Mesenchymal stem cell (in vitro differentiated cells and primary cell): ENCODE results near the gene DMD.

Experiments used
- DNase-seq: peaks from one replicate; pipeline ENCODE4 v3.0.0-alpha.2; 2013
- H2AFZ ChIP-seq: one replicate; pipeline ENCODE4 v1.6.1; 2013; ENCODE audit warnings: low read depth, mild to moderate bottlenecking, control low read depth, inconsistent platforms, low read length, moderate library complexity
- H2AK5ac ChIP-seq: 2 replicates; pipeline ENCODE4 v1.6.1; 2013; ENCODE audit warnings: low read length, moderate library complexity, mild to moderate bottlenecking, inconsistent platforms; ENCODE audit not compliant: severe bottlenecking
- H2BK120ac ChIP-seq: one replicate; pipeline ENCODE4 v1.6.1; 2013; ENCODE audit warnings: low read depth, mild to moderate bottlenecking, inconsistent platforms, low read length, moderate library complexity
- H2BK12ac ChIP-seq, 2 experiments: one replicate each; pipeline ENCODE4 v1.6.1; 2013; ENCODE audit warnings: inconsistent platforms in 2 of 2, low read length in 2 of 2, mild to moderate bottlenecking in 2 of 2, moderate library complexity in 2 of 2, control low read depth in 1 of 2
- H2BK15ac ChIP-seq: one replicate; pipeline ENCODE4 v1.6.1; 2013; ENCODE audit warnings: mild to moderate bottlenecking, low read depth, inconsistent platforms; ENCODE audit not compliant: poor library complexity, severe bottlenecking
- H2BK5ac ChIP-seq: 2 replicates; pipeline ENCODE4 v1.6.1; 2013; ENCODE audit warnings: low read depth, mild to moderate bottlenecking, low read length, control low read depth, inconsistent platforms; ENCODE audit not compliant: poor library complexity, severe bottlenecking
- H3K14ac ChIP-seq, 2 experiments: one replicate each; pipeline ENCODE4 v1.6.1; 2013; ENCODE audit warnings: inconsistent platforms in 2 of 2, low read length in 2 of 2, control low read depth in 1 of 2, mild to moderate bottlenecking in 1 of 2, moderate library complexity in 1 of 2
- H3K18ac ChIP-seq, 2 experiments: one replicate each; pipeline ENCODE4 v1.6.1; 2013; ENCODE audit warnings: inconsistent platforms in 2 of 2, low read length in 2 of 2, control low read depth in 1 of 2, low read depth in 1 of 2, mild to moderate bottlenecking in 1 of 2
- H3K23ac ChIP-seq, 2 experiments: one replicate each; pipeline ENCODE4 v1.6.1; 2013; ENCODE audit warnings: inconsistent platforms in 2 of 2, low read length in 2 of 2, mild to moderate bottlenecking in 2 of 2, moderate library complexity in 2 of 2, control low read depth in 1 of 2
- H3K27ac ChIP-seq: 2 replicates; pipeline ENCODE4 v1.5.1; 2013; ENCODE audit warnings: mild to moderate bottlenecking, moderate library complexity, low read length, control low read depth, inconsistent platforms; ENCODE audit not compliant: poor library complexity, severe bottlenecking
- H3K27me3 ChIP-seq, 2 experiments: 2 replicates each; pipeline versions ENCODE4 v1.6.1 to v1.7.0; 2013; ENCODE audit warnings: low read length in 2 of 2, mild to moderate bottlenecking in 2 of 2, moderate library complexity in 2 of 2, control low read depth in 1 of 2, inconsistent platforms in 1 of 2; ENCODE audit not compliant: control insufficient read depth in 1 of 2, insufficient read depth in 1 of 2
- H3K36me3 ChIP-seq, 2 experiments: 2 replicates each; pipeline versions ENCODE4 v1.6.1 to v1.7.0; 2013; ENCODE audit warnings: low read length in 2 of 2, control low read depth in 1 of 2, inconsistent platforms in 1 of 2, low read depth in 1 of 2, mild to moderate bottlenecking in 1 of 2; ENCODE audit not compliant: insufficient read depth in 2 of 2, control insufficient read depth in 1 of 2
- H3K4ac ChIP-seq, 2 experiments: one replicate each; pipeline ENCODE4 v1.6.1; 2013; ENCODE audit warnings: inconsistent platforms in 2 of 2, low read length in 2 of 2, mild to moderate bottlenecking in 2 of 2, moderate library complexity in 2 of 2, control low read depth in 1 of 2, low read depth in 1 of 2
- H3K4me1 ChIP-seq: 2 replicates; pipeline ENCODE4 v1.6.1; 2013; ENCODE audit warnings: low read depth, low read length, control low read depth; ENCODE audit not compliant: control insufficient read depth, insufficient read depth
- H3K4me2 ChIP-seq: 2 replicates; pipeline ENCODE4 v1.6.1; 2013; ENCODE audit warnings: low read length, mild to moderate bottlenecking, inconsistent platforms; ENCODE audit not compliant: poor library complexity, severe bottlenecking
- H3K4me3 ChIP-seq, 2 experiments: 2 replicates each; pipeline versions ENCODE4 v1.5.1 to v1.7.0; 2013; ENCODE audit warnings: low read length in 2 of 2, mild to moderate bottlenecking in 2 of 2, control low read depth in 1 of 2, low read depth in 1 of 2; ENCODE audit not compliant: insufficient read depth in 1 of 2
- H3K79me1 ChIP-seq: replicated peaks from 2 replicates; pipeline ENCODE4 v1.6.1; 2013; ENCODE audit warnings: mild to moderate bottlenecking, control low read depth, low read length, inconsistent platforms; ENCODE audit not compliant: poor library complexity, severe bottlenecking
- H3K9ac ChIP-seq: 2 replicates; pipeline ENCODE4 v1.7.0; 2013; ENCODE audit warnings: mild to moderate bottlenecking, low read length, moderate library complexity
- H3K9me3 ChIP-seq: 2 replicates; pipeline ENCODE4 v1.7.0; 2013; ENCODE audit warnings: mild to moderate bottlenecking, low read length; ENCODE audit not compliant: control insufficient read depth
- H4K8ac ChIP-seq: one replicate; pipeline ENCODE4 v1.6.1; 2013; ENCODE audit warnings: inconsistent platforms, mild to moderate bottlenecking, low read length, moderate library complexity
- H4K91ac ChIP-seq: one replicate; pipeline ENCODE4 v1.6.1; 2013; ENCODE audit warnings: mild to moderate bottlenecking, low read length, inconsistent platforms
- WGBS: methylation state at CpG from one replicate; pipeline ENCODE4 v1.1.7; 2013; ENCODE audit warnings: mixed read lengths; 5-methylcytosine and 5-hydroxymethylcytosine counted together

Gene DMD

GRCh38 chrX:32276153-32276552, 935.2 kb downstream of the DMD start:
- Histone ChIP-seq H2BK12ac (no peak overlapping the region), H4K8ac (no peak overlapping the region), H2BK120ac (no peak overlapping the region), H4K91ac (no peak overlapping the region), H3K79me1 (no peaks in the 10 kb centered on the region), H3K9me3 (no peaks in the 10 kb centered on the region), H3K9ac (no peak overlapping the region), H2BK5ac (no peak overlapping the region), H3K4me3 (no peak overlapping the region), H3K4ac (no peak overlapping the region), H3K23ac (no peak overlapping the region), H3K27me3 (no peaks in the 10 kb centered on the region), H3K4me2 (no peak overlapping the region), H2AFZ (no peak overlapping the region), H2BK15ac (no peak overlapping the region), H3K27ac (no peak overlapping the region), H2AK5ac (no peak overlapping the region), H3K36me3 (no peaks in the 10 kb centered on the region), H3K18ac (no peak overlapping the region), H3K4me1 (no peaks in the 10 kb centered on the region), H3K14ac (no peak overlapping the region)
- DNase-seq, result no peak
- 56% methylated on average over 3 of the region's 3 CpGs for WGBS

DNA sequence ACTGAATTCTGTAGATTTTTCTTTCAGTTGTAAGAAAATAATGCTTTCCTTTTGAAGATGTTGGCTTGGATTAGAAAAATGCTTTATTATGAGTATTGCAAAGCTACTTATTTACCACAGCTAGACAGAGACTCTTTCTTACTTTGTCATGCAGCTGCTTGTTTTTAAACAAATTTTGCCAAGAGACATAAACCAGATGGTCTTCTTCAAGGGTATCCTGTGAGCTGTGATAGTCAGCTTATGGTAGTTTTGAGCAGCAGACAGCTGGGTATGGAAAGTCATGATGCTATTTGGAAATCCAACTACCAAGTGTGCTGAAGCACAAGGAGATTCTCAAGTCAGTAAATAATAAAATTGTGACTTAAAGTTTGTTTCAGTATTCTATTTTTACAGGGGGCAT, 941.5 kb downstream of the DMD start:
- no peak overlapping the region for H3K18ac ChIP-seq
- H3K14ac ChIP-seq, result no peak overlapping the region
- no peaks in the 10 kb centered on the region for H3K36me3 ChIP-seq
- no peak overlapping the region for H3K4me2 ChIP-seq
- no peaks in the 10 kb centered on the region for H3K27me3 ChIP-seq
- no peak overlapping the region for H4K8ac ChIP-seq
- no peak overlapping the region for H2BK120ac ChIP-seq
- no peak overlapping the region for H3K4me3 ChIP-seq
- H3K9me3 ChIP-seq, result peaks cover 6% of the 10 kb centered on the region
- no peak overlapping the region for H2BK5ac ChIP-seq
- no peak overlapping the region for H2BK12ac ChIP-seq
- H4K91ac ChIP-seq, result no peak overlapping the region
- no peak overlapping the region for H2AFZ ChIP-seq
- H3K9ac ChIP-seq, result no peak overlapping the region
- no peak overlapping the region for H3K27ac ChIP-seq
- H3K4ac ChIP-seq, result no peak overlapping the region
- H3K23ac ChIP-seq, result no peak overlapping the region
- H3K4me1 ChIP-seq, result no peaks in the 10 kb centered on the region
- H3K79me1 ChIP-seq, result no peaks in the 10 kb centered on the region
- no peak for DNase-seq
- no peak overlapping the region for H2AK5ac ChIP-seq
- no peak overlapping the region for H2BK15ac ChIP-seq

DNA sequence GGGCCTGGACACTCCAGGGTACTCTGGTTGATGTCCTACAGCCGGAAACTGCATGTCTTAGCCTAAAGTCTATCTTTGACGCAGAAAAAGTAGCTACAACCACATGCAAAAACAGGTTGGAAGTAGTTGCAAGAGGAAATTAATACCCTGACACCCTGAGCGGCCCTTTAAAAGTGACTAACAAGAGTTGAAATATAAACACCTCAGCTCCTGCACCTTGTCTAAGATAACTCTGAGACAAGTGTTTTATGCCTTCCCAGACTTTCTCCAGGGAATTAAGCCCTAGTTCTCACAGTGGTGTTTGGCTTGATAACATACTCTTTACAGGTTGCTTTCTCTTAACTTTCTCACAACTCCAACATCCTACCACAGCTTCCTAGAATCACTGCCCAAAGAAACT, 943.1 kb downstream of the DMD start:
- H3K79me1 ChIP-seq, result no peaks in the 10 kb centered on the region
- H2AK5ac ChIP-seq, result no peak overlapping the region
- H3K4ac ChIP-seq, result no peak overlapping the region
- H3K36me3 ChIP-seq, result no peaks in the 10 kb centered on the region
- no peak overlapping the region for H4K91ac ChIP-seq
- H2BK120ac ChIP-seq, result no peak overlapping the region
- H3K27me3 ChIP-seq, result no peaks in the 10 kb centered on the region
- H2BK12ac ChIP-seq, result no peak overlapping the region
- H3K4me1 ChIP-seq, result no peaks in the 10 kb centered on the region
- no peak overlapping the region for H3K4me2 ChIP-seq
- 100% methylated on average over 1 of the region's 3 CpGs for WGBS
- H2BK15ac ChIP-seq, result no peak overlapping the region
- DNase-seq, result no peak
- H3K27ac ChIP-seq, result no peak overlapping the region
- H3K14ac ChIP-seq, result no peak overlapping the region
- H3K18ac ChIP-seq, result no peak overlapping the region
- H2BK5ac ChIP-seq, result no peak overlapping the region
- peaks cover 6% of the 10 kb centered on the region for H3K9me3 ChIP-seq
- no peak overlapping the region for H3K23ac ChIP-seq
- no peak overlapping the region for H3K9ac ChIP-seq
- H2AFZ ChIP-seq, result no peak overlapping the region
- H3K4me3 ChIP-seq, result no peak overlapping the region
- no peak overlapping the region for H4K8ac ChIP-seq

- Histone ChIP-seq H3K79me1 (no peaks in the 10 kb centered on the region), H4K91ac (no peak overlapping the region), H2BK15ac (no peak overlapping the region), H2AFZ (no peak overlapping the region), H3K4ac (no peak overlapping the region), H3K9me3 (peaks cover 6% of the 10 kb centered on the region), H3K18ac (no peak overlapping the region), H3K36me3 (no peaks in the 10 kb centered on the region), H4K8ac (no peak overlapping the region), H3K4me1 (no peaks in the 10 kb centered on the region), H3K9ac (no peak overlapping the region), H3K23ac (no peak overlapping the region), H3K27me3 (no peaks in the 10 kb centered on the region), H3K4me2 (no peak overlapping the region), H2BK120ac (no peak overlapping the region), H2BK5ac (no peak overlapping the region), H3K14ac (no peak overlapping the region), H2BK12ac (no peak overlapping the region), H2AK5ac (no peak overlapping the region), H3K4me3 (no peak overlapping the region), H3K27ac (no peak overlapping the region)
- DNase-seq, result no peak
- no CpG with 5 or more reads among the region's 2 CpGs for WGBS
These were observed 943.6 kb downstream of the DMD start for GRCh38 chrX:32267796-32268195.
